Mucosa of descending colon (tissue), 3 donors: ENCODE measurements around the gene TTBK1. TPM values are rescaled to one million over a fixed set of nuclear protein-coding genes. Genes with fewer than 3 reads are reported as not detected.

Source experiments
- ATAC-seq: fragments of 200-7000 bp; cut with Tn5 transposase; one replicate; pipeline ENCODE4 v1.9.1; 2020; ENCODE audit warnings: mild to moderate bottlenecking, moderate library complexity
- DNase-seq, 3 donors: peaks; one replicate each; pipeline ENCODE4 v3.0.0-alpha.2; 2020
- H3K36me3 ChIP-seq: fragments of 200-600 bp; one replicate; pipeline ENCODE4 v1.8.0; 2021; ENCODE audit warnings: low read depth, mild to moderate bottlenecking
- H3K4me1 ChIP-seq: fragments of 200-600 bp; one replicate; pipeline ENCODE4 v1.8.0; 2021; ENCODE audit warnings: low read depth, mild to moderate bottlenecking
- H3K4me3 ChIP-seq: fragments of 200-600 bp; one replicate; pipeline ENCODE4 v1.8.0; 2021; ENCODE audit warnings: mild to moderate bottlenecking
- H3K9me3 ChIP-seq: fragments of 200-600 bp; one replicate; pipeline ENCODE4 v1.8.0; 2021; ENCODE audit warnings: mild to moderate bottlenecking
- CTCF ChIP-seq: fragments of 200-600 bp; IDR thresholded peaks from one replicate; pipeline ENCODE4 v1.8.0; 2022; ENCODE audit warnings: antibody characterized with exemption, mild to moderate bottlenecking
- intact Hi-C, 2 donors: fragments of 100-400 bp; cut with DNase I in 1 of 2; cut with micrococcal nuclease in 1 of 2; formaldehyde crosslinking; loops; one replicate each; pipeline versions ENCODE4 v1.11.0 to v1.11.1; 2022; cut with DNase I, micrococcal nuclease
- total RNA-seq, 3 donors: library from RNA; stranded (reverse); fragmentation: NEBNext Ultra II Directional in 2 of 3; extraction: Animal tissue kit (Norgen Biotek cat#: 25700) in 2 of 3; gene quantifications; one replicate each; pipeline versions ENCODE4 v1.2.1 to v1.2.4, GENCODE V29; 2021 to 2023
- donor health status: DM: no; HTN: no; CAD: no; lungs with moderate emphysema.
- donor health status: DM: no; HTN: no; CAD: no.
- donor health status: DM: no; HTN: yes; CAD: no.

Gene TTBK1
- total RNA-seq, 3 donors from 2014 or later: 0.24 to 0.95 (median 0.93) TPM

DNA sequence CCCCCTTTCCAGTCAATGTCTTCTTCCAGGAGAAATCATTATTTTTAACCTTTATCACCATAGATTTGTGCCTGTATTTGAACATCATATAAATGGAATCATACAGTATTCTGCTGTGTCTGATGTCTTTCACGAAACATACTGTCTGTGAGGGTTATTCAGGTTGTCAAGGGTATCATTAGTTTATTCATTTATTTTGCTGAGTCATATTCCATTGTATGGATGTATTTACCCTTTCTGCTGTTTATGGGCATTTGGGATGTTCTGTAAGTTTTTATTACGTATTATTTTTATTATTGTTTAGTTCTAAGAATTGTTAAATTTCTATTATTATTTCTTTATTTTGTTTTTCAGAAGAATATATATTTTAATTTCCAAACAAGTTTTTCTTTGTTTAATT, 36.0 kb upstream of the TTBK1 start:
- Histone ChIP-seq H3K4me3 (no peak overlapping the region), H3K36me3 (no peaks in the 10 kb centered on the region), H3K4me1 (no peaks in the 10 kb centered on the region), H3K9me3 (no peaks in the 10 kb centered on the region)
- intact Hi-C loops: no loop called here
- no peak for DNase-seq
- ATAC-seq: no peak
- no peak for TF ChIP-seq CTCF

GRCh38 chr6:43211955-43212354, 31.3 kb upstream of the TTBK1 start:
- no peak overlapping the region for H3K4me3 ChIP-seq
- no peaks in the 10 kb centered on the region for H3K9me3 ChIP-seq
- DNase-seq (peak in 1 of 3 donors; percentile 54), ATAC-seq (peak; percentile 77)
- H3K4me1 ChIP-seq: no peaks in the 10 kb centered on the region
- intact Hi-C loops: no loop called here
- TF ChIP-seq CTCF: no peak
- no peaks in the 10 kb centered on the region for H3K36me3 ChIP-seq

DNA sequence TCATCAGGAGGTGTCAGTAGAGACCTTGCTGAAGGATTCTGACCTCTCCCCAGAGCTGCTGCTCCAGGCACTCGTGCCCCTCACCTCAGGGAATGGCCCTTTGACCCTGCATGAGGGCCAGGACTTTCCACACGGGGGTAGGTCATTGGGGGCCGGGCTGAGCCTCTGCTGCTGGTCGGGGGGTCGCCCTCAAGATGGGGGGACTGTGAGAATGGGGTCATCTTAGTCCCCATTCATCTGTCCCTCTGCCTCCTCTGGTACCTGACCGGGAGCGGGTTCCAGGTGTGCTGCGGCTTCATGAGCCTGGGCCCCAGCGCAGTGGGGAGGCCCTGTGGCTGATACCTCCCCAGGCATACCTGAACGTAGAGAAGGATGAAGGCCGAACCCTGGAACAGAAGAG, 29.9 kb upstream of the TTBK1 start:
- TF ChIP-seq CTCF: no peak
- Histone ChIP-seq H3K4me3 (no peak overlapping the region), H3K36me3 (no peaks in the 10 kb centered on the region), H3K9me3 (no peaks in the 10 kb centered on the region), H3K4me1 (no peaks in the 10 kb centered on the region)
- no peak for ATAC-seq
- intact Hi-C loops: no loop called here
- no peak for DNase-seq

GRCh38 chr6:43215066-43215465, 28.2 kb upstream of the TTBK1 start:
- ATAC-seq (no peak), DNase-seq (no peak)
- no peaks in the 10 kb centered on the region for H3K9me3 ChIP-seq
- H3K4me1 ChIP-seq: no peaks in the 10 kb centered on the region
- no peaks in the 10 kb centered on the region for H3K36me3 ChIP-seq
- no peak overlapping the region for H3K4me3 ChIP-seq
- intact Hi-C loops: no loop called here
- TF ChIP-seq CTCF: no peak

DNA sequence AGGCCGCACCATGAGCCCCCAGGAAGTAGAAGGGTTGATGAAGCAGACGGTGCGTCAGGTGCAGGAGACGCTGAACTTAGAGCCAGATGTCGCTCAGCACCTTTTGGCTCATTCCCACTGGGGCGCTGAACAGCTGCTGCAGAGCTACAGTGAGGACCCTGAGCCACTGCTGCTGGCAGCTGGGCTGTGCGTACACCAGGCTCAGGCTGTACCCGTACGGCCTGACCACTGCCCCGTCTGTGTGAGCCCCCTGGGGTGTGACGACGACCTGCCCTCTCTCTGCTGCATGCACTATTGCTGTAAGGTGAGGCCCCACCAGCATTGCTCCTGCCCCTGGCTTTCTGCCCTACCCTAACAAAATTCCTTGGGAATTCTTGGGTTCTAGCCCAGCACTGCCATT, 27.1 kb upstream of the TTBK1 start:
- no peaks in the 10 kb centered on the region for H3K36me3 ChIP-seq
- no peak for TF ChIP-seq CTCF

DNA sequence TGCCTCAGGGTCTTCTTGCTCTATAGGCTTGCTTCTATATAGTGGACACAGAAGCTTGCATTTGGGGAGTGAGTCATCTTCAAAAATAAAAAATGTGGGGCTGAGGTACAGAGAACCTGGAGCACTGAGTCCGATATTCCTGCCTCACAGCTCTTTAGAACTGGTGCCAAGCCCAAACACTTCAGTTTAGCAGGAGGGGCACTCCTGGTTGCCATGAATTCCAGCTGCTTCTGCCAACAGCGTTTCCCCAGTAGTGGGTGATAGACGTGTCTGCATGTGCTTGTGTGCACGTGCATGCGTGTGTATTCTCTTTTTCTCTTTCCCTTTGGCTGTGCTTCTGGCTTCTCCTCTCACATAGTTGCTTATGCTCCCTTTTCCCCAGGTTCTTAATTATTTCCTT, 25.9 kb upstream of the TTBK1 start:
- H3K4me3 ChIP-seq: no peak overlapping the region
- TF ChIP-seq CTCF: no peak
- no peak for DNase-seq
- intact Hi-C loops: no loop called here
- H3K4me1 ChIP-seq: no peaks in the 10 kb centered on the region
- ATAC-seq: no peak
- H3K9me3 ChIP-seq: no peaks in the 10 kb centered on the region
- H3K36me3 ChIP-seq: no peaks in the 10 kb centered on the region

More for the DNA sequence above, 27.1 kb upstream of the TTBK1 start:
- Histone ChIP-seq H3K4me3 (no peak overlapping the region), H3K9me3 (no peaks in the 10 kb centered on the region), H3K4me1 (no peaks in the 10 kb centered on the region)
- no peak for ATAC-seq
- intact Hi-C loops: no loop called here
- no peak for DNase-seq
